Measurements from ENCODE around the gene EVX1.

The EVX1 gene

DNA sequence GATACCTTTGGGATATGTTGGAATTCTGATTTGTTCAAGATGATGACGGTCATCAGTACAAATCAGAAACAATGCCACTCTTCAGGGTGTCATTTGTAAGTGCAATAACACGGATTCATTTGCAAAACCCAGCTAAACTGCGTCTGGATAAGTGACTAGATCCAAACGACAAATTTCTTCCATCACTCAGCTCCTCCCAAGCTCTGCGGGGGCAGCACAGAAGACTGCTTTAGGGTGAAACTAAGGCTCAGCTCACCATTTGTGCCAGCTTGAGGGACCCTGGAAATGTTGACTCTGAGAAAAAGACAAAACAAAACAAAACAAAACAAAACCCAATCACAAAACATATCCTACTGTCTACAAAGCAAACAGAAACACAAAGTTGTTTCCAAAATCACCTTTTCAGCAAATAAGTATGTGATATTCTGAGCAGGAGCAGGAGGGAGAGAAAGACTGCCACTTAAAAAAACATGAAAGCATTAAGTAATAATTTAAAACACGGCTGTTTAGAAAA lies 8.0 kb downstream of the EVX1 start:
- no peak for DNase-seq

DNA sequence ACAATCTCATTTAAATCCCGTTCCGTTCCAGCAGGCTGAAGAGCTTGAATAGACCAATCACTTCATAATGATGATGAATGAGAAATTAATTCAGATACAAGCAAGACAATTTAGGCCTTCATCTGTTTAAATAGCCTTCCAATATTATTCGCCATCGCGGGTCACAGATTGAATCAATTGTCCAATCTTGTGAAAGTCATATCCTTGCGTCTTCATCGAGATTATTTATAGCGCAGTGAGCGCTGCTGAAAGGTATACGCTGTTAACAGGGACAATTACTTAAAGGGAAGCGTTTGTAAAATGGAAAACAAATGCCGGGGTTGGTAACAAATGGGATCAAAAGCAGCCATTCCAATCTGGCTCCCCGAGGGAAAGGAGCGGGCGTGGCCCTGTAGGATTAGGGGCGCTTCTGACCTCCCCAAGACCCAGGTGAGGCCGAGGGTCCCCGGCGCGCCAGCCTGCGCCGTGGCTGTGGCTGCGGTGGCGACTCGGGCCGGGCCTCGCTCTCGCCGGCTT lies 8.6 kb downstream of the EVX1 start:
- no peak for DNase-seq

DNA sequence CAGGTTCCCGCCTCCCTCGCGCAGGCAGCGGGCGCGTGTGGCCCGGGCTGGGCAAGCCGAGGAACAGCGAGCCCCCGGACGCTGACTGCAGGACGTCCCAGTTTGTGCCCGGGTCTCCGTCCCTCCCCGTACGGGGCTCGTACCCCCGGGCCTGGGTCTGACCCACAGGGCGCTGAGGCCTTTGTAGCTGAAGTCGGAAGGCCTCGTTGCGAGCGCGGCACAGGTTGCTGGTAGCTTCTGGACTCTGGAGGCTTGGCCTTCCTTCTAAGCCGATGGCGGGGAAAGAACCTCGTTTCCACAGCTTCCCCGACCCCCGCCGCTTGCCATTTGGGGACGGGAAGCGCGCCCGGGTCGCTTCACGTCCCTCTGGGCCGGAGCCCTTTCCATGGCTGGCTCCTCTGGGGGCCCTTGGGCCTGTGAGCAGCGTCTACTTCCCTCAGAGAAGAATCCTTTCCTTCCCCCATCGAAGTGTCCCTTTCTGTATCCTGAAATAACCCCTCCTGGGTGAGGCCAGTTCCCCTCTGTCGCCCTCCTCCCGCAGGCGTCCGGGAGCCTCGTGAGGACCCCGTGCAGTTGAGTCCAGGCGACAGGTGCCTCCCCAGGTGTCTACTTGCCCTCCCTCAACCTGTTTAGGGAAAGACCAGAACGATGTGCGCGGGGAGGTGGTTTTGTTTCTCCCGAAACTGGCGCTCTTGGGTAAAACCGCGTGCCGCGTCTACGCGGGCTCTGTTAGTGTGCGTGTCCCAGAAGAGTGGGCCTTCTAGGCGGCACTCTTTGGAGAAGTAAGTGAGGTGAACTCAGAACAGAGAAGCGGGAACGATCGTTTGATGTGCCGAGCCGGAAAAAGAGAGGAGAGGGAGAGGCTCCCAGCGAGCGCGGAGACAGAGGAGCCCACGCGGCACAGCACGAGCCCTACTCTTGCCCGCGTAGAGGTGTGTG lies 9.3 kb downstream of the EVX1 start:
- no peak for DNase-seq

DNA sequence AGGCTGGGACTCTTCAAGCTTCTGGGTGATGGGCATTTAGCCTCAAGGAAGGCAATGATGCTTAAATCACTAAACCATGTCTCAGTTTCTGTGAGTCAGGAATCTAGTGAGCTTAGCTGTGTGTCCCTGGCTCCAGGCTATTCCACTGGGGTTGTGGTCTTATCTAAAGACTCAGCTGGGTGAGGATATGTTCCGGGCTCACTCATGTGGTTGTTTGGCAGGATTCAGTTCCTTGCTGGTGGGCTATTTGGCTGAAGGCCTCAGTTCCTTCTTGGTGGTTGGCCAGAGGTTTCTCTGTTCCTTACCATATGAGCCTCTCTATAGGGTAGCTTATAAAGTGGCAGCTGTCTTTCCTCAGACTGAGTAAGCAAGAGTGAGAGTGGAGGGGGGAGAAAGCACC lies 12.0 kb downstream of the EVX1 start:
- DNase-seq = no peak

DNA sequence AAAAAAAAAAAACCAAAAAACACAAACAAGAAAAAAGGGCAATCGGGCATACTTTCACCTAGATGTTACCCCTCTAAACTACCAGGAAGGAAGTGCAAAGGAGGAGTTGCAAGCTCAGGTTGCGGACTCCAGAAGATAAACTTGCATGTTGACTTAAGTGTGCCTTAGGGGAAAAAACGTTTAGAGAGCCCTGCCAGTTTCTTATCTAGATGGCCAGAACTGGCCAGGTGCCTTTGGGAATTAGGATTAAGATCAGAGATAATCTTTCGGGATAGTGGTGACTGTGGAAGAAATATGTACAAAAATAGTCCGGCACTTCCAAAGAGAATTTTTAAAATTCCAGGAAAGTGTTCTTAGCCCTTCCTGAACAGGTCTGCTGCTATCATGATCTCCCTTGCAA lies 17.6 kb downstream of the EVX1 start:
- DNase-seq = no peak

DNA sequence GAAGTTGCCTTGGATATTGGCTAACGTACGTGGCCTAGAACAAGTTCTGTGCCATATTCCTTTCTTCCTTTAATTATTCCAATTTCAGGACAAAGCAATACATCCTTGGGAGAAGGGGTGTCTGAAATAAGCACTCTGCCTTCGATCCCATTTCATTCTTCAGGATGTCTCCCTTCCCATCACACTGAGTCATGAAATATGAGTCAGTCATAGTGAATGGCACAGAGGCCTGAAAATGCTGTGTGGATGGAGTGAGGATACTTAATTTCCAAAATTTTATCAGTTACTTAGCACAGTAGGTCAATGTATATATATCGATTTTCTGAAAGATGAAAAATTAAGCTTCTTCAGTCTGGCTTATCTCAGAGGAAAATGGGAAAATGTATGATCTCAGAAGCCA lies 19.5 kb downstream of the EVX1 start:
- no peak for DNase-seq

DNA sequence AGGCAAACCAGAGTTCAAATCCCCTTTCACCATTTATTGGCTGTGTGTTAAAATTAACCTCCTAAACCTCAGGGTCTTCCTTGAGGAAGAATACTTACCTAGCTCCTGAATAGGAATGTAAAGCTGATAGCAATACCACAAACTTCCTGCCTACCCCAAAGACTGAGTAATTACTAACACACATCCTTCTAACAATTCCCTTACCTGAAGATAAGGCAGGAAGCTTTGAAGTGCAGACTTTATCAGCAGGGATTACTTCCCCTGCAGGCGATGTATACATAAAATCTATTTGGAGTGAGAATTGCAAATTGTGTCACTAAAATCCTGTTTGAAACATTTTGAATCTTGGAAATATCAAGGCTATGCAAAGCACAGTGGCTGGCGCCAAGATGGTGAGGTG lies 21.2 kb downstream of the EVX1 start:
- no peak for DNase-seq

DNA sequence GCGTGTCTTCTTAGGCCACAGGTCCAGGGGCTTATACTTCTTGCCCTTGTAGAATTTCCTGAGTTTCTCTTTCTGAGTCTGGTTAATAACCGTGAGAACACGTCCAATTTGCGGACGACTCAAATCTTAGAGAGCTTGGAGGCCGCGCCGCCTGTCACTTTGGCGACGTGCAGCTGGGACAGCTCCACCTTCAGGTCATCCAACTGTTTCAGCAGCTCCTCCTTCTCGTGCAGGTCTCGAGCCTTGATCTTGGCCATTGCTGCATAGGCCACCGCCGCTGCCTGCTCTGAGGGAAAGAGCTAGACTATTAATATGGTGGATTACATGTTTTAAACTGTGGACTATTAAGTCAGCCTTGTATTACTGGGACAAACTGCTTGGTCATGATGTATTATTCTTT lies 26.9 kb downstream of the EVX1 start:
- DNase-seq = no peak

DNA sequence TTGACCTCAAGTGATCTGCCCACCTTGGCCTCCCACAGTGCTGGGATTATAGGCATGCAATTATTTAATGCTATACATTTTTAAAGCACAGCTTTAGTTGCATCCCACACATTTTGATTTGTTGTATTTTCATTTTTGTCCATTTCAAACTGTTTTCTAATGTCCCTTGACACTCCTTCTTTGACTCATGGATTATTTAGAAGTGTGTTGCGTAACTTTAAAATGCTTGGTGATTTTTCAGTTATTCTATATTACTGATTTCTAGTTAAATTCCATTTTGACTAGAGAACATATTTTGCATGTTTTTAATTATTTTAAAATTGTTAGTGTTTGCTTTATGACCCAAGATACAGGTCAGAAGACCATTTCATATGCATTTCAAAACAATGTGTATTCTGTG lies 28.8 kb downstream of the EVX1 start:
- DNase-seq = no peak

DNA sequence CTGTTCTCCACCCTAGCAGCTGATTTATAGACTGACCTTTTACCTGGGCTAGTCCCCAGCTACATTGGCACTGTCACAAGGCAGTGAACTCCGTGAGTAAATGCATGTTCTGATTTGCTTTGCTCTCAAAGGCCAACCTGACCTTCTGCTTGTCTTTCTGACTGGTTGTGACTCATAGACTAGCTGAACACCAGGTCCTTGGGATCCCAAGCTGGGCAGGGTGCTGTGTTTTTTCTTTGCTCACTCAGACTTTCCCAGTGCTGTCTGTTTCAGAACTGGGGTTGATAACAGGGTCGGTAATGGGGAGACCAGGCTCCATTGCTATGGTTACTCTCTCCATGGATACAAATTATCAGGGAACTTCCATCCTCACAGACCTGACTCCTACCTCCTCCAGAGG lies 35.0 kb downstream of the EVX1 start:
- no peak for DNase-seq

DNA sequence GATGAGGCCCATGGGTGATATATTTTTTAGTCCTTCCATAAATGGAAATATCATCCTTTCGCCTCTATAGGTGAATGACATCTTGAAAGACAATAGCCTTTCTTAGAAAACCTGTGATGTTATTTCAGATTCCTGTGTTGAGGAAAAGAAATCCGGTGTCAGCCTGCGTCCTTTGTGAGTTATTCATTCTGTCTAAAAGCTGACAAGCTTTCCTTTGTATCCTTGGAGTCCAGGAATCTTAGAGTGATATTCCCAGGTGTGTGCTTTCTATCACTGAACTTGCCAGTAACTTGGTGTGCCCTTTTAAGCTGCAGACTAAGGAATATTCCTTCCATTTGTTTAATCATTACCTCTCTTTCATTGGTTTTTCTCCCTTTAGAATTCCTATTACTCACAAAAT lies 41.0 kb downstream of the EVX1 start:
- no peak for DNase-seq

DNA sequence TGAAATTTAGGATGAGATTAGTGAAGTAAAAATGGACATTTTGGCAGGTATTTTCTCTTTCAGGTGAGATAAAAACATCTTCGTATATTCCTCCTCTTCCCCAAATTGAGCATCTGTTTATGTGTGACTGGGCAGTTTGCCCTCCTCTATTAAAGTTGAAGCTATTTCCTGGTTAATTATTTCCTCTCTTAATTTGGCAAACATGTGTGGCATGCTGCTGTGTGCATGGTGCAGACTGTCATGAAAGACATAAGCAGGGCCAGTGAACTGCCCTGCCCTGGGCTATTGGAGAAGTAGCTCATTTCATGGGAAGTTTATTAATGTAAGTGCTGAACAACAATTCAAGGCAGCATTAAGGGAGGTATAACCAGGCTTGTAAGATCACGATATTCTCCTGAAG lies 52.6 kb downstream of the EVX1 start:
- DNase-seq = no peak

DNA sequence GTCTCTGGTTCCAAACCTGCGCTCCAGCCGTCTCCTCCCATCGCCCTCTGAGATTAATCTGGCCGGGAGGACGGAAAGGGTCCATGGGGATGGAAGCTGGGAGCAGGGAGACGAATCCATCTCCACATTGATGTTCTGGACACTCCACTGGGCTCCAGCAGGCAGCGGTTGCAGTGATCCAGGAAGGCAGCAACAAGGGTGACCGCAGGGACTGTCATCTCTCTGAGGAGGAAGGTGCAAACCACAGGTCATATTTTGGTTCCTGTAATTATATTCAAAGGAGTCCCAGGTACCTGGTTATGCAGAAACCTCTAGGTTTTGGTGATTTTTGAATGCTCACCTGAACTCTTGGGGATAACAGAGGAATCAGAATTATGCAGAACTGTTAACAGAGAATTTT lies 54.8 kb downstream of the EVX1 start:
- DNase-seq = no peak
